Sigmoid colon (tissue), 7 donors: Measurements from ENCODE around the gene ARHGAP5. TPM values are rescaled to one million over a fixed set of nuclear protein-coding genes. Genes with fewer than 3 reads are reported as not detected.

Source experiments
- DNase-seq: peaks from one replicate; pipeline ENCODE4 v3.0.0-alpha.2; 2019
- H3K27ac ChIP-seq, 4 donors: fragments of 200-600 bp; sonication (generic); one replicate each; pipeline ENCODE4 v1.5.1; 2016 to 2019; ENCODE audit warnings: mild to moderate bottlenecking in 1 of 4
- H3K27me3 ChIP-seq, 3 donors: fragments of 200-600 bp; sonication (generic); one replicate each; pipeline ENCODE4 v1.5.1; 2019; ENCODE audit warnings: mild to moderate bottlenecking in 1 of 3
- H3K36me3 ChIP-seq, 4 donors: fragments of 200-600 bp; sonication (generic); one replicate each; pipeline ENCODE4 v1.5.1; 2016 to 2019
- H3K4me1 ChIP-seq, 4 donors: fragments of 200-600 bp; sonication (generic); one replicate each; pipeline ENCODE4 v1.5.1; 2017 to 2019
- H3K4me3 ChIP-seq, 4 donors: fragments of 200-600 bp; sonication (generic); one replicate each; pipeline ENCODE4 v1.5.1; 2017 to 2019; ENCODE audit warnings: mild to moderate bottlenecking in 2 of 4, moderate library complexity in 1 of 4
- H3K9me3 ChIP-seq, 4 donors: fragments of 200-600 bp in 3 of 4; sonication (generic) in 3 of 4; one replicate each; pipeline versions ENCODE4 v1.5.1 to v1.6.1; 2013 to 2019
- EP300 ChIP-seq, 4 donors: sonication (generic); formaldehyde crosslinking; IDR thresholded peaks; one replicate each; pipeline ENCODE4 v1.6.1; 2017; ENCODE audit warnings: antibody characterized with exemption in 4 of 4
- POLR2A ChIP-seq, 2 donors: fragments of 450-650 bp; IDR thresholded peaks; one replicate each; pipeline ENCODE4 v1.6.1; 2016; ENCODE audit warnings: antibody characterized with exemption in 2 of 2, mild to moderate bottlenecking in 2 of 2, moderate library complexity in 2 of 2
- POLR2AphosphoS5 ChIP-seq, 4 donors: sonication (generic); formaldehyde crosslinking; IDR thresholded peaks; one replicate each; pipeline ENCODE4 v1.6.1; 2017; ENCODE audit warnings: antibody characterized with exemption in 4 of 4
- WGBS, 2 donors: extraction: QIAGEN DNeasy Blood & Tissue Kit; methylation state at CpG; one replicate each; pipeline ENCODE4 v1.1.7; 2013; 5-methylcytosine and 5-hydroxymethylcytosine counted together
- intact Hi-C: fragments of 100-400 bp; cut with DNase I; formaldehyde crosslinking; loops from one replicate; pipeline ENCODE4 v1.15.1; 2023
- polyA plus RNA-seq, 3 donors: library from polyadenylated mRNA; stranded (reverse); fragments of 200-250 nt; gene quantifications; one replicate each; pipeline ENCODE4 v1.2.3, GENCODE V29; 2013
- total RNA-seq, 4 donors: library from RNA; depleted of rRNA; stranded (reverse); fragments of >200 nt; gene quantifications; one replicate each; pipeline ENCODE4 v1.1.0, GENCODE V29; 2016
- TF ChIP-seq, protein P1 (sequence below), 4 experiments: fragments of 450-650 bp in 3 of 4; fragments of 200-600 bp in 1 of 4; IDR thresholded peaks; one replicate each; pipeline ENCODE4 v1.5.1; 2016 to 2019; ENCODE audit warnings: antibody characterized with exemption in 4 of 4, mild to moderate bottlenecking in 3 of 4, moderate library complexity in 2 of 4
- donor health status: healthy with polysubstance abuse.
- donor health status: Bipolar disorder and iron deficiency.
- donor health status: healthy.

ARHGAP5 gene
- total and polyA plus RNA-seq, 7 donors: 14.9 to 173 (median 155) TPM

DNA sequence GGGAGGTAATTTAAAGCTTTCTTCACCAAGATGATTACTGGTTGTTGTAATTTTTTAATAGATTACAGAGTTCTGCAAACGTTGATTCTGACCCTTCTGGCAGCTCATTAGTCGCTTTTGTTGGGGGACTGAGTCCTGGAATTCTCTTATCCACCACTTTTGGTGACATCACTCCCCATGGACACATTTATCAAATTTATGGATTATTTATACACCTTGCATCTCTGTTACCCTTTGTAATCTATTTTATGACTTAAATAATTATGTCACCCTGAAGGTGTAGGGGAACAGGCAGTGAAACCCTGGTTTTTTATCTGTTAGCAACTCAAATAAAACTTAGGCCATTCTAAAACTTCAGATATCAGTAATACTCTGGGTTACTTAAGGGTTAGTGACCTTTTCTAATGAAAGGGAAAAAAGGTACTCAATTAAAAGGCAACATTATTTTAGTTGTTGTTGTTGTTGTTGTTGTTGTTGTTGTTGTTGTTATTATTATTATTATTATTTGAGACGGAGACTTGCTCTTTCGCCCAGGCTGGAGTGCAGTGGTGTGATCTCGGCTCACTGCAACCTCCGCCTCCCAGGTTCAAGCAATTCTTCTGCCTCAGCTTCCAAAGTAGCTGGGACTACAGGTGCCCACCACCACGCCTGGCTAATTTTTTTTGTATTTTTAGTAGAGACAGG, 65.8 kb downstream of the ARHGAP5 start:
- H3K9me3 ChIP-seq: peaks cover 0 to 6% (median 0%) of the 10 kb centered on the region in 4 donors
- 92 to 93% methylated on average over 7 of the region's 7 CpGs for WGBS, 2 donors
- H3K27ac ChIP-seq: no peak overlapping the region
- H3K36me3 ChIP-seq: peaks cover 0 to 21% (median 5%) of the 10 kb centered on the region in 4 donors
- no peaks in the 10 kb centered on the region for H3K27me3 ChIP-seq
- no peak overlapping the region for H3K4me3 ChIP-seq
- no peak for DNase-seq
- TF ChIP-seq EP300 (IDR thresholded peaks at IDR 0.05): no peak
- intact Hi-C loops: no loop called here
- H3K4me1 ChIP-seq: peaks cover 0 to 18% (median 7%) of the 10 kb centered on the region in 4 donors

DNA sequence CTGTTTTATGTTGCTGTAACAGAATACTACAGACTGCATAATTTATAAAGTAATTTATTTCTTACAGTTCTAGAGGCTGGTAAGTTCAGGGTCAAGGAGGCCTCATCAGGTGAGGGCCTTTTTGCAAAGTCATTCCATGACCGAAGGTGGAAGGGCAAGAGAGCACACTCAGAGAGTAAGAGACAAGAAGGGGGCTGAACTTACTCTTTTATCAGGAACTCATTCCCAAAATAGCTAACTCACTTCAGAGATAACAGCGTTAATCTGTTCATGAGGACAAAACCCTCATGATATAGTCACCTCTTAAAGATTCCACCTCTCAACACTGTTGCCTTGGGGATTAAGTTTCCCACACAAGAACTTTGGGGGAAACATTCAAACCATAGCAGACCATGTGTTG, 73.3 kb downstream of the ARHGAP5 start:
- DNase-seq: no peak
- 83 to 89% methylated on average over 2 of the region's 2 CpGs for WGBS, 2 donors
- Histone ChIP-seq H3K27me3 (no peaks in the 10 kb centered on the region), H3K36me3 (peaks cover 0 to 85% (median 17%) of the 10 kb centered on the region in 4 donors), H3K4me3 (no peak overlapping the region), H3K9me3 (no peaks in the 10 kb centered on the region), H3K4me1 (peaks cover 0 to under 1% (median 0%) of the 10 kb centered on the region in 4 donors), H3K27ac (no peak overlapping the region)
- TF ChIP-seq EP300 (IDR thresholded peaks at IDR 0.05) (no peak), POLR2AphosphoS5 (IDR thresholded peaks at IDR 0.05) (no peak), POLR2A (IDR thresholded peaks at IDR 0.05) (no peak)
- TF ChIP-seq, protein P1, sequence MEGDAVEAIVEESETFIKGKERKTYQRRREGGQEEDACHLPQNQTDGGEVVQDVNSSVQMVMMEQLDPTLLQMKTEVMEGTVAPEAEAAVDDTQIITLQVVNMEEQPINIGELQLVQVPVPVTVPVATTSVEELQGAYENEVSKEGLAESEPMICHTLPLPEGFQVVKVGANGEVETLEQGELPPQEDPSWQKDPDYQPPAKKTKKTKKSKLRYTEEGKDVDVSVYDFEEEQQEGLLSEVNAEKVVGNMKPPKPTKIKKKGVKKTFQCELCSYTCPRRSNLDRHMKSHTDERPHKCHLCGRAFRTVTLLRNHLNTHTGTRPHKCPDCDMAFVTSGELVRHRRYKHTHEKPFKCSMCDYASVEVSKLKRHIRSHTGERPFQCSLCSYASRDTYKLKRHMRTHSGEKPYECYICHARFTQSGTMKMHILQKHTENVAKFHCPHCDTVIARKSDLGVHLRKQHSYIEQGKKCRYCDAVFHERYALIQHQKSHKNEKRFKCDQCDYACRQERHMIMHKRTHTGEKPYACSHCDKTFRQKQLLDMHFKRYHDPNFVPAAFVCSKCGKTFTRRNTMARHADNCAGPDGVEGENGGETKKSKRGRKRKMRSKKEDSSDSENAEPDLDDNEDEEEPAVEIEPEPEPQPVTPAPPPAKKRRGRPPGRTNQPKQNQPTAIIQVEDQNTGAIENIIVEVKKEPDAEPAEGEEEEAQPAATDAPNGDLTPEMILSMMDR (IDR thresholded peaks at IDR 0.05): no peak
- intact Hi-C loops: no loop called here

- intact Hi-C loops: no loop called here
- no peaks in the 10 kb centered on the region for H3K36me3 ChIP-seq
- WGBS, 2 donors: 82 to 89% methylated on average over 2 of the region's 2 CpGs
Measured at GRCh38 chr14:32166029-32166428, 88.9 kb downstream of the ARHGAP5 start.

DNA sequence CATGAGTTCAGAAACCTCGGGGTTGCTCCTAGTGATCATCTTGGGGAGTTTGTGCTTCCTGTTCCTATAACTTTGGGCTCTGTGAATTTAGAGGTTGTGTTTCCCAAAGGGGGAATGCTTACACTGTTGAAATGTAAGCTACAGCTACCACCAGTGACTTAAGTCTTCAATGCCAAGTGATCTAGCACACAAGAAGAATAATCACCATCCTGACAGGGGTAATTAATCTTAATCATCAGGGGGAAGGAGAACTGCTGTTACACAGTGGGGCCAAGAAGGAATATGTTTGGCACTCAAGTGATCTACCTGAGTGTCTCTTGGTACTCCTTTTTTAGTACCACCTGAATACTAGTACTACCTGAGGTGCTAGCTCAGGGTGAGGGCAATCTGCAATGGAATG, 89.8 kb downstream of the ARHGAP5 start:
- TF ChIP-seq, protein P1 (IDR thresholded peaks at IDR 0.05): no peak
- no peak for TF ChIP-seq EP300 (IDR thresholded peaks at IDR 0.05)
- TF ChIP-seq POLR2AphosphoS5 (IDR thresholded peaks at IDR 0.05): no peak
- TF ChIP-seq POLR2A (IDR thresholded peaks at IDR 0.05): no peak
- no peak overlapping the region for H3K4me3 ChIP-seq
- intact Hi-C loops: no loop called here

More at GRCh38 chr14:32166029-32166428, 88.9 kb downstream of the ARHGAP5 start:
- no peak overlapping the region for H3K4me3 ChIP-seq
- H3K9me3 ChIP-seq: no peaks in the 10 kb centered on the region
- no peak for DNase-seq
- H3K27me3 ChIP-seq: no peaks in the 10 kb centered on the region
- TF ChIP-seq, protein P1 (IDR thresholded peaks at IDR 0.05): no peak
- TF ChIP-seq POLR2A (IDR thresholded peaks at IDR 0.05) (no peak), EP300 (IDR thresholded peaks at IDR 0.05) (no peak), POLR2AphosphoS5 (IDR thresholded peaks at IDR 0.05) (no peak)
- no peaks in the 10 kb centered on the region for H3K4me1 ChIP-seq
- no peak overlapping the region for H3K27ac ChIP-seq

DNA sequence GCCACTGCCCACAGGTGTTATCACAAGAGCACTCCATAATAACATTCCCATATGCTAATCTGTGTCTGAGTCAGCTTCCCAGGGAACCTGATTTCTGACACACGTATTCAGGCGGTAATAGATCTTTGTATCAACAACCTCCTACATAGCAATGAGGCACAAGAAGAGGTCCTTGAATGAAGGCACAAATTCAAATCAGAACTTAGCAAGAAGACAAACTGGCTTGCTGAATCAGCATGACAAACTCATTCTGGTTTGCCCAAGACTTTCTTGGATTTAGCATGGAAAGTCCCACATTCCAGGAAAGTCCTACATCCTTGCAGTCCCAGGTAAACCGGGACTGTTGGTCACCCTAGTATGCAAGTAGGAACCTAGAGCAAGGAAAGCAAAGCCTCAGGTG, 90.8 kb downstream of the ARHGAP5 start:
- H3K9me3 ChIP-seq: no peaks in the 10 kb centered on the region

More for the DNA sequence above, 89.8 kb downstream of the ARHGAP5 start:
- Histone ChIP-seq H3K27me3 (no peaks in the 10 kb centered on the region), H3K36me3 (no peaks in the 10 kb centered on the region), H3K27ac (no peak overlapping the region), H3K4me1 (no peaks in the 10 kb centered on the region), H3K9me3 (no peaks in the 10 kb centered on the region)
- DNase-seq: no peak
- 81 to 94% methylated on average over 1 of the region's 1 CpG for WGBS, 2 donors

More for the DNA sequence above, 90.8 kb downstream of the ARHGAP5 start:
- TF ChIP-seq EP300 (IDR thresholded peaks at IDR 0.05): no peak
- no peak for TF ChIP-seq POLR2AphosphoS5 (IDR thresholded peaks at IDR 0.05)
- TF ChIP-seq POLR2A (IDR thresholded peaks at IDR 0.05): no peak
- TF ChIP-seq, protein P1 (IDR thresholded peaks at IDR 0.05): no peak
- Histone ChIP-seq H3K27ac (no peak overlapping the region), H3K4me1 (no peaks in the 10 kb centered on the region), H3K36me3 (no peaks in the 10 kb centered on the region), H3K27me3 (no peaks in the 10 kb centered on the region), H3K4me3 (no peak overlapping the region)
- no peak for DNase-seq
- 85 to 93% methylated on average over 3 of the region's 3 CpGs for WGBS, 2 donors
- intact Hi-C loops: no loop called here
